Stimulated activated CD8-positive, alpha-beta memory T cell treated with anti-CD3 and anti-CD28 coated beads, Interleukin-15, amount 100 ng/mL, for 24 hours (primary cell): ENCODE results near the gene GALNT7.

Experiments
- DNase-seq: peaks from one replicate; pipeline ENCODE4 v3.0.0-alpha.2; 2020; ENCODE audit warnings: low read depth

GALNT7 gene

DNA sequence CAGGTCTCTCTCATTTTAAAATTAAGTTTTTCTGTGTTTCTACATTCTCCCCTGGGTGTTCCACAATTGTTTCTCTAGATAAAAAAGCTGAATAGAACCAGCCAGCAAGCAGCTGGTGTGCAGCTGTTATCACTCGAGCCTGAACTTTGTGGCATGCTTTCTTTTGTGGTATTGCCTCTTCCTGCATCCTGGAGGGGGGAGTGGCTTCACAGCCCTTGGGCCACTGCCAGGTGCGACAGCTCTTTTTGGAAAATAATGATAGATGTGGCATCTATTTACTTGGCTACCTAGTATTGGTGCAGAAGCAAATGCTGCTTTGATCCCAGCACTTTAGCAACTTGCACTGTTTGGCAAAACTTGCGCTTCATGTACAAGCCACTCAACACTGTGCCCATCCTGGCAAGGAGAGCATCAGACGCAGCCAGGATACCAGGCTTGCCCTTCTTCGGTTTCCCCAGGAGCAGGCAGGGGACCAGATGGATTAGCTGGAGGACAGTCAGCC, 96.1 kb downstream of the GALNT7 start:
- no peak for DNase-seq

DNA sequence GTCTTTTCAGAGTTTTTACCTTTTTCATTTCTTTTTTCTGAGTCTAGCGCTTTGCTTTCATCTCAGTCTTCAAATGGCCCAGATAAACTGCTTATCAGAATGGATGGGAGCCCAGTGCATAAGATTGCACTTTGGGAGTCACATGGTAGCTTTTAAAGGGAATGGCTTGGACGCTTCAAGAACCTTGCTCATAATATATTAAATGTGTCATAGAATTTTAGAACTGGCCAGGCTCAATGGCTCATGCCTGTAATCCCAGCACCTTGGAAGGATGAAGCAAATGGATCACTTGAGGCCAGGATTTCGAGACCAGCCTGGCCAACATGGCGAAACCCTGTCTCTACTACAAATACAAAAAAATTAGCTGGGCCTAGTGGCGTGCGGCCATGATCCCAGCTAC, 97.1 kb downstream of the GALNT7 start:
- DNase-seq = no peak

DNA sequence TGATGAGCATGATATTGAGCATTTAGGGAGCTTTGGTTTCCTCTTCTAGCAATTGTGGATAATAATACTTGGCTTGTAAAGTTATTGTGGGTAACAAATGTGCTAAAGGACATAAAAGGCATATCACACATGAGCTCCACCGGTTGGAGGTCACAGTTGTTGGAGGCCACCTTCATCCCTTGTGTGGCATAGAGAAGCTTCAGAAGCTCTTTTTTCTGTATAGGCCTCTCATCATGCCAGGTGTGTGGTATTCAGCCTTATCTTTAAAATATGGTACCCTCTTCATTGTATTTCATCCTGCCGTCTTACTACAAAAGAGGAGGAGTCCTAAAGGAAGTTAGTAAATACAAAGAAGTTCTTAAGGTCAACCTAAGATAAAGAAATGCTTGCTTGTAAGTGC, 99.1 kb downstream of the GALNT7 start:
- DNase-seq = no peak

DNA sequence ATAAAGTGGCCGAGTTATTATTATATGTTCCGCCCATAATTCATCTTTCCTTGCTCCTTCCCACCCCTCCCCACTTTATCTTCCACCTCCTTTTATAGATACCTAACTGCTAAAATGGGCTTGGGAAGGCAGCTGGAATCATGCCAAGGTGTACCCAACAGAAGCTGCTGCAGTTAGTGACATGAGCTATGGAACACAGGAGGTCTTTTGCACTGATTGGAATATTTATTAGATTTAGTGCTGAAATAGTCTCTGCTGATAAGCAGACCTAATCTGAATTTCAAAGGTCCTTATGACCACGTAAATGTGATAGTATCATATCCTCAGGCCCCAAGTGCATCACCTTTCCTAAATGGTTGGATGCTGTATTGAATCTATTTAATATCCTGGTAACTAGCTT, 100.7 kb downstream of the GALNT7 start:
- DNase-seq = no peak

DNA sequence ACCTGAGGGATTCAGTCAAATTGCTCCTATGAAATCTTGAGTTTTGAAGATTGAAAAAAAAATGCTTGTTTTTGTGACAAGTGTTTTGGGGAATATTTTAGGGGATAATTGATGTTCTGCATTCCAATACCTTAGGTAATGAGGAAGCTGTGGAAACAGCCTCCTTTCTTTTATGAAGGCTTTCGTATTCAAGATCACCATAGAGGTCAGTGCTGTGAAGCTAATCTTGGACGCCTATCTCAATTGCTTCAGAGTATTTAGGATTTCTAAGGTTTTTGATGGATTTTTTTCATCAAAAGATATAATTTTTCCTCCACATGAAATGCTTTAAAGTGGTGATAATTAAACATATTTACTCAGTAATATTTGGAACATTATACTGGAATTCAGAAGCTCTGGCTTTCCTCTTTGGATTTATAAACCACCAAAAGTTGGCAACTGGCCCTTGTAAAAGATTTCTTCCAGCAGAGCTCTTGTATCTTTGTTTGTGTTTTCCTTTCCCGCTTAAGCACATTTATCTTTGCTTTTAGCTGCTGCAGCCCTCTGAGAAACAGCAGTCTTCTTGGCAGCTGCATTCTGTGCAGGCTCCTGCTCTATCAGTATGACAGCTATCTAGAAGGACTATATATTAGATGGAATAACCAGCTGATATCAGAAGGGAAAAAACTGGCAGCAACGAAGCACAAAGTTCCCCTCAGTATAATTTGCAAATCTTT, 101.9 kb downstream of the GALNT7 start:
- DNase-seq = no peak

DNA sequence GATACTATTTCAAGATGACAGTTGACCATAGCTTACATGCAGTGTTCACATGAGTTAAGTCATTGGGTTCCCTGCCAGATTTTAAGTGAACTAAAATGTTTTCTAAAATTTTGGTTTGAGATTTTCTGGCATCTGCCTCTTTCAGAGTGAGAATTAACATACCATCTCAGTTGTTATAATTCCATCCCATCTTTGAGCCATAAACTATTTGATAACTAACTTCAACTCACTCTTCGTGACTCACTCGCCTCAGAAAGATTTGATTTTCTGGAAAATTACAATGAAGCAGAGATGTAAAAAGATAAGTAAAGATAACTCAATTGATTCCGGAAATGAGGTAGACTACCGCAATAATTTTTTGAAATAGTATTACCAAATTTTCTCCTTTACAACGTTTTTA, 103.7 kb downstream of the GALNT7 start:
- DNase-seq = no peak

DNA sequence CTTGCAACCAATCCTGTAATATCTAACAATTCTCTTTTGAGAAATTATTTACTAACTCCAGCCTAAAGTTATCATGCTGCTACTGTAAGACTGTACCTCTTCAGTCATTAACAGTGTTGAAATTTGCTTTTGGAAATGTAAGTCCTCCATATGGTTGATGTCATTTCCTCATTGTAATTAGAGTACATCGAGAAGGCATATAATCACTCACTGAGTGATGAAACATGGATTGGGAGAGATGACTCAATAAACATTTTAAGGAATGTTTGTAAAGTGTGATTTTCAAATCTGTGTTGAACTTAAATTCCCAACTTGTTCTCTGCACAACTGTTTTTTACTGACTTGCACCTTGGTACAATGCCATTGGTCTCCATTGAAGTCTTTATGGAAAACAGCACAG, 104.4 kb downstream of the GALNT7 start:
- DNase-seq = no peak

DNA sequence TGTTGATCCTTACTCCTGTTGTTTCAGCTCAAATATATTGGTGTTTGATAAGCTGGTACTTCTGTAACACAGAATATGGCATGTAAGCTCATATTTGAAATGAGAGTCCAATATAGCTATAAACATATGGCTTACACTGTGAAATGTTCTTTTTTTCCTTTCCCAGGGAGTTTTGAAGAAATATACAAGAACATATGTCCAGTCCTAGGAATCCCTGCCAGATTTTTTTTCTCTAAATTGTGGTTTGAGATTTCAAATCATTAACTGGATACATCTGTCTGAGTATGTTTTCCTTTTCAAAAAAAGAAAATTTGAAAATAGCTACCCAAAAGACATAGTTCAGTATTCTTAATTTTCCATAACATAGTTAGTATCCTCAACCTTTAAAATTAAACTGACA, 105.3 kb downstream of the GALNT7 start:
- DNase-seq = no peak

DNA sequence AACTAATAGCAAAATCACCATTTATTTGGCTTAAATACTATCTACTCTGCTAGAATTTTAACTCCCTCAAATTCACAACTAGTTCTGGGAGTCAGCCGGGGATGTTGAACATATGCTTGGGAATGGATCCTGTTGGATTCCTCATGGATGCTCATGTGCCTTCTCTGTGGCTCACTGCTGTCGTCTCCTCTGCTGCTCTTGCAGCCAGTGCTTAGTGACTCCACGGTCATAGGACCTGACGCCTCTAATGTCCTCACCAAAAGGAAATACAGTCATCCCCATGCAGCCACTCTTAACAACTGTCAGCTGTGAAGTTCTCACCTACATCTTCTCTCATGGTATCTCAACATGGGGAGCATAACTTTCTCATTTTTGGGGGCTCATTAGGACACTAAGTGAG, 106.1 kb downstream of the GALNT7 start:
- DNase-seq = no peak

DNA sequence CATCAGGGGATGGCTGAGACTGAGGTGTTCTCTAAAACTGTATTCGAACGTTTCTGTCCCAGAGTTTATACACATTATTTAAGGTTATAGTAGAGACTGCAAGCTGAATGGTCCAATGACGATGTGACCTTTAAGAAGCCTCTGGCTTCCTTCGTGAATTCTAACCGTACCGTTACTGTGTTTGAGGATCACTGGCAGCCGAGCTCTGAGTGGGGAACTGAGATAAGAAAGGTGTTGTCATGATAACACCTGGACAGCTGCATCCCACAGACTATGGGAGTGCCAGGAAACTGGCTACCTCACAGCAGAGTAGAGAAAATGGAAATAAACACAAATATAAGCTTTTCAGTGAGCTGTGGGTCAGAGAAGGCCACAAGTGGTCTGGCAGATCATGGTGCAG, 106.5 kb downstream of the GALNT7 start:
- DNase-seq = no peak

DNA sequence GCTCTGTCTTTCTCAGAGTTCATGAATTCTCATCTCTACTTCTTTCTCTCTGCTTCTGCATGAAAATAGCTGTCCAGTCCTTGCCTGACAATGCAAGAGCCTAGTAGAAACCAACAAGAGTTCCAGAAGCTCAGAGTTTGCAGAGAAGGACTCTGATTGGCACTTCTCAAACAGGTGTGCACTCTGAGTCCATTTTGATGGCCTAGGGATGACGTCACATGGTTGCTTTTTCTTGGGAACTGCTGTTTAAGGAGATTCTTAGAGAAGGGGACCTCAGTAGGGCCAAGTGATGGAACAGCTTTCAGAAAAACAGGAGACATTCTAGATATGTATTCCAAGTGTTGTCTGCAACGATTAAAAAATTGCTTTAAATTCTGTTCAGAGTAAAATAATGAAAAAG, 108.7 kb downstream of the GALNT7 start:
- DNase-seq = no peak

DNA sequence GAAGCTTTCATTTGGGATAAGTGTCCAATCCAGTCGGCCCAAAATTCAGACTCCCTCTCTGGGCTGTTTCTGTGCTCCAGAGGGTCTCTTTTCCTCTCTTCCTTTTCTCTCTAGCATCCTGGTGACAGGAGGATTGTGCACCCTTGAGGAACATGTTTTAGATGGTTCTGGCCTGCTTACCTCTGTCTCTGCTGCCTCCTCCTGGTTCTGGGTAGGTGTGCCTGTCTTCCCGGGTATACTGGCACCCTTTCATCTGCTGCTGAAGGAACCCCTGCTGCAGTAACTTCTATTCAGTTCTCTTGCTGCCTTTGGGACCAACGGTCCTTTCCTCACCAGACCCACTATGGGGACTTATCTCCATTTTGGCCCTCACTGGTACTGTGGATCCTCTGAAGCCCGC, 112.4 kb downstream of the GALNT7 start:
- no peak for DNase-seq

DNA sequence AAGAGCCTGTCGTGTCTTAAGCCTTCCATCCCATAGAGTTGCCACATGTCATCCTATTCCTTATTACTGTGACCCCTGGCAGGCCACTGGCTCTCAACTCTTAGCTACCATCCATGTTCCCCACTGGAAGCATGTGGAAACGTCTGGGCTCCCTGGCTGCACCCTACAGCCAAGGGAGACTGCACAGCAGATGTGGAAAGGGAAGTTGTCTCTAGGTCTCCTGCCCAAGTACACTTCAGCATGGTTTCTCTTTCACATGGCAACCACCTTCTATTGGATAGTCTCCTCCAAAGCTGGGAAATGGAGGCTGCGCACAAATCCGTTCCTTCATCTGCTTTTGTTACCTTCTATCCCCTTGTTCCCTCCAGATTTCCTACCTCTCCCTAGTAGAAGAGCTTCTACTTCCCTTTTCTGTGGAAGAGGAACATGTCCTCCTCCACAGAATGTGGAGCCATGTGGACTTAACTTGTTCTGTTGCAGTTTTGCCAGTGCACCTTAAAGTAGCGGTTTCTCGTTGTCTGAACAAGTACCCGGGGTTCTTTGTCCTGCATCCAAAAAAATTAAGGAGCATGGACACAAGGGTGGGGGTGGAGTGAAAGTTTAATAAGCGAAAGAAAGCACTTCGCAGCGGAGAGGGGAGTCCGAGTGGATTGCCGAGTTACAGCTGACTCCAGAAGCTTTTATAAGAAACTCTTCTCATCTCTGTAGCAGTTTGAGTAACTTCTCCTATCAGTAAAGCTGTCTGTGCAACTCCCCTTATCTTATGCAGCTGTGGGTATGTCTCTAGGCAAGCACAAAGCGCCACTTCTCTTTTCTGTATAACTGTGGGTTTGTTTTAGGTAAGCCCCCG, 113.0 kb downstream of the GALNT7 start:
- no peak for DNase-seq

DNA sequence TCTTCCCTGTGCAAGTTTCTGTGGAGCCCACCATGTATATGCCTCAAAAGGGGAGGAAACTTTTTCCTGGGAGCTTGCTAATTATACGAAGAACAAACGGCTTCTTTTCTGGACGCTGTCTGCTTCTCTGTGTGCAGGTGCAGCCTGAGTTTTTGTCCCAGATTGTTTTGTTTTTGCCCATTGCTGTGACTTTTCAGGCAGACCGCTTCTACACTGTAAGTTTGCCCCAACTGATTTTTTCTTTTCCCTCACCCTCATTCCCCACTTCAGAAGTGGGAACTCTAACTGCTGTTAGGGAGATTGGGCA, 113.6 kb downstream of the GALNT7 start:
- no peak for DNase-seq

DNA sequence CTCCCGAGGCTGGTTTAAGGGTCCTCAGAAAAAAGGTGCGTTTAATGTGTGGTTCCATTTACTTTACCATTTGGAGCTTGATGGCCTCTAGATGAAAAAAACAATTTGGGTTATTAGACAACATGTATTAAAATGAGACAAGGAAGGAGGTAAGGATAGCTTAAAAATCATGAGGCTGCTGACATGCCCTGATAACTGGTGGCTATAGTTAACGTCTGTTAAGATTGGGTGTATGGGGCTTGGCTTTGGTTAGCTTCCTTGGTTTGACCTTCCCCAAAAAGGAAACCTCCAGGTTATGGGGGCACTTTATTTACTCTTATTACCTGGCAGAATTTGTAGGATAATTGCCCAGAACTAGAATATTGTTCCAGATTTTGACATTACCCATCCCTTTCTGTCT, 114.0 kb downstream of the GALNT7 start:
- DNase-seq = no peak

DNA sequence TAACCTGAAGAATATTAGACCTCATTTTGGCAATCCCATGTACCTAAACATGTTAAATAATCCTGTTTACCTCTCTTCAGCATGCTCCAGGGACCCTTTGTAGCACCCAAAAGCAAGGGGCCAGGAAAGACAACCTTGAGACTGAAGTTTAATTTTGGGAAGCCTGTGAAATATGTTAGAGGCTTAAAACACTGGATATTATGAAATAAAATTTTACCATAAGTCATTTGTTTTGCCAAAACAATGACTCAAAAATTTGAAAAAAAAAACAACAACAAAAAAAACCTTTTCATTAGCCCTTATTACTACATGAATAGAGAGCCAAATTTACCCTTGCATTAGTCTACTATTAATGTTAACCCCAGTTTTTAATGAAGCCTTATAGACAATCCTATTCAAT, 115.9 kb downstream of the GALNT7 start:
- no peak for DNase-seq

DNA sequence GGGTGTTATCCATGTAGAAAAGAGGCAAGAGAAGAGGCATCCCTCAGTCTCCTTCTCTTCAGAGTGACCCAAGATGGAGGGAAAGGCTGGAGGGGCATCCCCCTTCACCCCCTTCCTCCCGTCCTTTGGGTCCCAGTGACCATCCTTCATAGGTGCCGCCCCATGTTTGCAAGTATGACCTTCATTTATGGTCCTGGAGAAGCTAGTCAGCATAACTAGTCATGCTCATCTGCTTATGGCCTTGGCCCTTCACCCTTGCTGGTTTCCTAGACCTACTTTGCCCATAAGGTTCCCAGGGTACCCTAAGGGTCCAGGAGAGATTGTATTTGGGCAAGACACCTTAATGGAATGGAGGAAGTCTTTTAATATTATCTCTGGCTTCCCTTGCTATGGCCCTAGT, 118.9 kb downstream of the GALNT7 start:
- no peak for DNase-seq

DNA sequence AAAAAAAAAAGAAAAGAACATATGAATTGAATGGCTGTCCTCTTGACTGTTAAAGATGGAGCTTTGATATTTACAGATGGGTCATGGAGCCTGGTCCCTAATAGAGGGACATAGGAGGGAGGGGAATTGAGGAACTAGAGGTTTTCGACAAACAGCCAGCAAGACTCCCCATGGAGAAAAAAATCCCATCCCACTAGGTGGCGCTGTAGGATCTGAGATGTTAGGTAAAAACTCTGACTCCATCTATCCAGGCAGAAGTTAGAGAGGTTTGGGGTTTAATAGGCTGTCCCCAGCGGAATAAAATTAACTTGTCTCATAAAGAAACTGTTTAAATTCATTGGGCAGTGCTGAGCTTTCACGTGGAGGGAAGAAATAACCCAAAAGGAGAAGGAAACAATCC, 119.7 kb downstream of the GALNT7 start:
- DNase-seq = peak; percentile 55

DNA sequence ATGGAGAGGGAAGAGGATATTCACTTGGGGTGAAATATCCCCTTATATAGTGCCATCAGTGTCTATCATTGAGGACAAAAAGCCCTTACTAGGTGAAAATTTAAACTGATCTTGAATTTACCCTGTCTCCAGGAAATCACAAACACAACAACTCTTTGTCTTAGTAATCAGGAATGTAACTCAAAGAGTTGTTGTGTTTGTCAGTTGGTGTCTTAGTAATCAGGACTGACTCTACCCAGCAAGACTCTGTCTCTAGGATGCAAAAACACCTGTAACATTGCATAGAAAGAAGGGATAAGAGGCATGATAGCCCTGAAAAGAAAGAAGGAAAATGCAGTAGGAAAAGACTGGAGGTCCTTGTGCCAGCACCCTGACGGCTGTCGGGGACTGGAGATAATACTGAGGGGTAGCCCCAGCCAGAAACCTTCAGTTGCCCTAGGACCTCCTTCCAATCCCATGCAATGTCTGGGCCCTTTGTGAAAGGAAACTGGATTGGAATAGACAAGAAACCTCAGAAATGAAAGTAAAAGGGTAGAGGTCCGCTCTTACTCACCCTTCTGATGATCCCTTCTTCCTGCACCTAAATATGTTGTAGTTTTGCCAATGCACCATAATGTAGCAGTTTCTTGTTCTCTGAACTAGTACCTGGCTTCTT, 120.2 kb downstream of the GALNT7 start:
- no peak for DNase-seq

DNA sequence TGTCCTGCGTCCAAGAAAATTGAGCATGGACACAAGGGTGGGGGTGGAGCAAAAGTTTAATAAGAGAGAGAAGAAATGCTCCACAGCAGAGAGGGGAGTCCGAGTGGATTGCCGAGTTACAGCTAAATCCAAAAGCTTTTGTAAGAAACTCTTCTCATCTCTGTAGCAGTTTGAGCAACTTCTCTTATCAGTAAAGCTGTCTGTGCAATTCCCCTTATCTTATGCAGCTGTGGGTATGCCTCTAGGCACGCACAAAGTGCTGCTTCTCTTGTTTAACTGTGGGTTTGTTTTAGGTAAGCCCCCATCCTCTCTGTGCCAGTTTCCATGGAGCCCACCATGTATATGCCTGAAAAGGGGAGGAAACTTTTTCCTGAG, 120.7 kb downstream of the GALNT7 start:
- DNase-seq = no peak

DNA sequence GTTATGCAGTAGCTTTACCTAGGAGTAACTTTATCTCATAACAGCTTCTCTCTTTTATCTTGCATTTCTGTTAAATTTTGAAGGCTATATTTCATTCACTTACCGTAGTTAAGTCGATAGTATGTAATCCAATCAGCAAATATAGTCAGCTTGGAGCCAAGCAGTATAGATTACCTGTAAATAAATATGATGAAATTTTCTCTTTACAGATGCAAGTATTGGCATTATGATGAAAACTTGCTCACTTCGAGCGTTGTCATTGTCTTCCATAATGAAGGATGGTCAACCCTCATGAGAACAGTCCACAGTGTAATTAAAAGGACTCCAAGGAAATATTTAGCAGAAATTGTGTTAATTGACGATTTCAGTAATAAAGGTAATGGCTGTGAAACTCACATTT, 123.3 kb downstream of the GALNT7 start:
- DNase-seq = no peak

DNA sequence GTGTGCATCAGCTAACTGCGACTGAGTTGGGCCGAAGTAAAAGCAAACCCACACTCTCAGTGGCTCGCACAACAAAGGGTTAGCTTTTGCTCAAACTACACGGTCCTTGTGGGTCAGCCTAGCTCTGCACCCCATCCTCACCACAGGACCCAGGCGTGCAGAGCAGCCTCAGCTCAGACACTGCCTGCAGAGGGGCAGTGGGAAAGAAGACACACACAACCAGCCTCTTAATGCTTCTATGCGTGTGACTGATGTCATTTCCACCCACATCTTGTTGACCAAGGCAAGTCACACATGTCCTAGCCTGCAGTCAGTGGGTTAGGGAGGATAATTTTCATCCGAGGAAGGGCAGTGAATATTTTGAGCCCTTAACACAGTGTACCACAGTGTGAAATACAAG, 125.1 kb downstream of the GALNT7 start:
- DNase-seq = no peak

DNA sequence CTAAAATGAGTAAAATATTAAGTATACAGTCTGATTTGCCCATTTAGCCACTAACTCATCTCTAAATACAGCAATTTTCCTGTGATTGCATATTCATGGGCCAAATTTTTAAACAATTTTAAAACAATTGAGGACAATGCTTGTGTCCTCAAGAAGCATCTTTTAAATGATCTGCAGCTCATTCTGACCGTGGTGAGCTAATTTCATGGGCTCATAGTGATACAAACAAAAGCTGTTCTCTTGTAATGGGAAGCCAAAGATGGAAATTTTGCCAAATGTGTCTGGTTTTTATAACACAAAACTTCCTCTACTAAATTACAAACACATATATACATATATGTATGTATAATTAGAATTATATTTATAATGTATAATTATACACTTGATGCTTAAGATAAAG, 125.8 kb downstream of the GALNT7 start:
- no peak for DNase-seq
